B cell (primary cell): Measurements from ENCODE around the gene FGA. TPM values are rescaled to one million over a fixed set of nuclear protein-coding genes. Genes with fewer than 3 reads are reported as not detected.

Source experiments
- ATAC-seq: fragments of 200-7000 bp; cut with Tn5 transposase; one replicate; pipeline ENCODE4 v1.10.0; 2021; ENCODE audit warnings: low read depth, mild to moderate bottlenecking, moderate number of reproducible peaks, moderate library complexity
- CTCF ChIA-PET: fragments of 350-600 bp; sonication (Branson Sonifier 250); formaldehyde crosslinking; loops from one replicate; lab custom pipeline; 2021; ENCODE audit warnings: antibody characterized with exemption, inconsistent platforms; lab: Charles Lee
- POLR2A ChIA-PET: fragments of 350-600 bp; sonication (Branson Sonifier 250); formaldehyde crosslinking; loops from one replicate; lab custom pipeline; 2021; ENCODE audit warnings: antibody characterized with exemption; lab: Charles Lee
- DNase-seq: peaks from one replicate; pipeline ENCODE4 v3.0.0; 2013
- H2AFZ ChIP-seq: 2 replicates; pipeline ENCODE4 v1.6.1; 2012; ENCODE audit warnings: mild to moderate bottlenecking, low read depth, low read length; ENCODE audit not compliant: insufficient read depth, poor library complexity, severe bottlenecking
- H3K27ac ChIP-seq, 2 donors: 1 replicate in 1 of 2; 2 replicates in 1 of 2; pipeline ENCODE4 v1.5.1; 2012 to 2013; ENCODE audit warnings: low read length in 2 of 2, mild to moderate bottlenecking in 2 of 2, moderate library complexity in 1 of 2
- H3K27me3 ChIP-seq, 4 experiments: fragments of 200-600 bp in 1 of 4; sonication (generic) in 1 of 4; replicated peaks in 1 of 4; 1 replicate in 2 of 4; 2 replicates in 2 of 4; pipeline versions ENCODE4 v1.6.1 to v1.7.0; 2013 to 2016; ENCODE audit warnings: low read length in 3 of 4, mild to moderate bottlenecking in 2 of 4, mixed read lengths in 1 of 4, moderate library complexity in 1 of 4; ENCODE audit not compliant: insufficient read depth in 4 of 4, control insufficient read depth in 3 of 4; ENCODE audit errors: control extremely low read depth in 1 of 4
- H3K36me3 ChIP-seq, 2 experiments: replicated peaks in 1 of 2; 1 replicate in 1 of 2; 2 replicates in 1 of 2; pipeline versions ENCODE4 v1.6.1 to v1.7.1; 2013; ENCODE audit warnings: low read length in 1 of 2; ENCODE audit not compliant: insufficient read depth in 2 of 2, control insufficient read depth in 1 of 2; ENCODE audit errors: control extremely low read depth in 1 of 2, extremely low read depth in 1 of 2
- H3K4me1 ChIP-seq, 2 donors: fragments of 200-600 bp in 1 of 2; sonication (generic) in 1 of 2; 1 replicate in 1 of 2; 2 replicates in 1 of 2; pipeline versions ENCODE4 v1.5.1 to v1.6.1; 2013 to 2017; ENCODE audit warnings: low read length in 2 of 2; ENCODE audit not compliant: control insufficient read depth in 2 of 2, insufficient read depth in 2 of 2
- H3K4me2 ChIP-seq: replicated peaks from 2 replicates; pipeline ENCODE3; 2012; ENCODE audit warnings: mild to moderate bottlenecking, low read depth, low read length; ENCODE audit not compliant: poor library complexity, severe bottlenecking
- H3K4me3 ChIP-seq, 5 experiments: fragments of 200-600 bp in 1 of 5; sonication (generic) in 1 of 5; 1 replicate in 3 of 5; 2 replicates in 2 of 5; pipeline versions ENCODE4 v1.5.1 to v1.7.0; 2011 to 2016; ENCODE audit warnings: low read length in 4 of 5, mild to moderate bottlenecking in 4 of 5, low read depth in 2 of 5, control low read depth in 1 of 5, moderate library complexity in 1 of 5; ENCODE audit not compliant: insufficient read depth in 1 of 5; ENCODE audit errors: control extremely low read depth in 1 of 5, extremely low read depth in 1 of 5
- H3K79me2 ChIP-seq: fragments of 200-600 bp; sonication (generic); one replicate; pipeline ENCODE4 v1.6.0; 2016; ENCODE audit warnings: low read length; ENCODE audit not compliant: control insufficient read depth, insufficient read depth
- H3K9ac ChIP-seq: fragments of 200-600 bp; sonication (generic); 2 replicates; pipeline ENCODE4 v1.6.1; 2017; ENCODE audit warnings: mild to moderate bottlenecking, low read length, moderate library complexity
- H3K9me3 ChIP-seq, 3 donors: one replicate each; pipeline versions ENCODE4 v1.6.1 to v1.7.1; 2013; ENCODE audit warnings: low read length in 2 of 3; ENCODE audit not compliant: control insufficient read depth in 2 of 3, insufficient read depth in 1 of 3; ENCODE audit errors: control extremely low read depth in 1 of 3
- H4K20me1 ChIP-seq: 2 replicates; pipeline ENCODE4 v1.6.0; 2012; ENCODE audit warnings: mild to moderate bottlenecking, low read length; ENCODE audit not compliant: insufficient read depth, control insufficient read depth, poor library complexity, severe bottlenecking
- H3K27ac Mint-ChIP-seq: one replicate; pipeline ENCODE4 v1.8.0; 2021; ENCODE audit warnings: mixed read lengths
- H3K27me3 Mint-ChIP-seq: one replicate; pipeline ENCODE4 v1.8.0; 2021; ENCODE audit warnings: mixed read lengths
- H3K4me1 Mint-ChIP-seq: one replicate; pipeline ENCODE4 v1.8.0; 2021; ENCODE audit warnings: mixed read lengths
- H3K4me3 Mint-ChIP-seq: one replicate; pipeline ENCODE4 v1.8.0; 2021; ENCODE audit warnings: mixed read lengths
- H3K9me3 Mint-ChIP-seq: one replicate; pipeline ENCODE4 v1.8.0; 2022; ENCODE audit warnings: mixed read lengths; ENCODE audit not compliant: insufficient read depth
- EZH2 ChIP-seq: IDR thresholded peaks from 2 replicates; pipeline ENCODE4 v1.6.1; 2012; ENCODE audit warnings: borderline replicate concordance, low read depth, mild to moderate bottlenecking, moderate library complexity, low read length; ENCODE audit not compliant: insufficient read depth, poor library complexity, severe bottlenecking
- WGBS: methylation state at CpG from one replicate; pipeline ENCODE4 v1.1.5; 2013; ENCODE audit warnings: missing lambda C conversion rate; ENCODE audit not compliant: insufficient coverage; 5-methylcytosine and 5-hydroxymethylcytosine counted together
- intact Hi-C: fragments of 100-400 bp; cut with micrococcal nuclease; formaldehyde crosslinking; loops from one replicate; pipeline ENCODE4 v1.10.0; 2022
- polyA plus RNA-seq: library from polyadenylated mRNA; depleted of rRNA; stranded (reverse); fragments of >200 nt; gene quantifications from 2 replicates; pipeline ENCODE4 v1.2.3, GENCODE V29; 2012
- total RNA-seq, 2 donors: library from RNA; stranded (reverse); fragments of 120-200 nt in 1 of 2; gene quantifications; 1 replicate in 1 of 2; 2 replicates in 1 of 2; pipeline versions ENCODE4 v1.2.3 to v1.2.4, GENCODE V29; 2013 to 2022
- TF ChIP-seq, protein P1 (sequence below): fragments of 200-600 bp; IDR thresholded peaks from one replicate; pipeline ENCODE4 v1.8.0; 2022; ENCODE audit warnings: antibody characterized with exemption, mild to moderate bottlenecking

FGA gene
- total and polyA plus RNA-seq, 2 donors (not counting 1 experiment from before 2014, with no cell fraction given), result not detected

DNA sequence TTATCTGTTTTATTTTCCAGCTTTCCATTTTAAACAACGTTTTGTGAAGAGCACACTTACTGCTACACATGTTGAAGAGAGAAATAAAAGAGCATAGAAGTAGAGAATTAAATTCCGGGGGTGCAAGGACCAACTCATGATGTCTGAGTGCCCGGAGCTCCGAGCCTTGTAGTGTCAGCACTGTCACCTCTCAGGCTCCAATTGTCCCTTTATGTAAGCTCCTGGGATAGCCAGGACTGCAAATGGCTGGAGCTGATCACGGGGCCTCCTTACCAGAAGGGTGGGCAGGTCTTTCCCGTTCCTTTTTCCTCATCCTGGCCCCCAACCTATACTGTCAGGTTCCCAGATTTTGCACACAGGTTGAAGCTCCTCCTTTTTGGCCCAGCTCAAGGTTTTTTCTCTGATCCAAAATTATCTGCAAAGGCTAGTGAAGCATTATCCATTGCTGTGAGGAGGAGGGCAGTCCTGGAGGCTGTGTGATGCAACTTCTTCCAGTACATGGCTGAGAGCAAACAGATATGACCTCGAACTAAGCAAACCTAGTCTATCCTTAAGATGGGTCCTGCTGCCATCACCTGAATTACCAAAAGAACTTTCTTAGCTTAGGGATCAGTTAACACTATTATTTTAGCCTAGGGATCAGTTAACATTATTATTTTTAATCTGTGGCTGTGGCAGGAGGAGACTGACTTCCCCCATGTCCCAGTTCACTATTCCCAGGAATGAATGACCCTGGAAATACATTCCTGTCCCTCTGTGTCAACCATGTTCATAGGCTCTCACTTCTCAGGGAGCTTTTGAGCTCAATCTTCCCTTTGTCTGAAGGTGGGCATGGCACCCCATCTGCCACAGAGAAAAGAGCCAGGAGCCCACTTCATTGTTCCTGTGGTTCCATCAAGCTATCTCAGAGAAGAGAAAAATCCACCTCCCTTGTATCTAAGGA lies 22.2 kb upstream of the FGA start, which contains the start of gene FGG:
Gene FGG, minus strand, starts transcription at position 185 of the 943 bp plus-strand sequence. Its CDS starts 47 bp downstream, at position 138.
- no peak within 1 kb of the TSS for H3K9ac ChIP-seq
- no peak within 1 kb of the TSS for H3K27ac ChIP-seq
- H3K4me3 Mint-ChIP-seq, result no peak within 1 kb of the TSS
- H2AFZ ChIP-seq, result no peak within 1 kb of the TSS
- CTCF ChIA-PET, result interaction anchor here (1.8 kb wide), 1 partner anchor 9 kb away, joined by 5 read pairs; no protein-coding TSS in a partner anchor
- TF ChIP-seq, protein P1, sequence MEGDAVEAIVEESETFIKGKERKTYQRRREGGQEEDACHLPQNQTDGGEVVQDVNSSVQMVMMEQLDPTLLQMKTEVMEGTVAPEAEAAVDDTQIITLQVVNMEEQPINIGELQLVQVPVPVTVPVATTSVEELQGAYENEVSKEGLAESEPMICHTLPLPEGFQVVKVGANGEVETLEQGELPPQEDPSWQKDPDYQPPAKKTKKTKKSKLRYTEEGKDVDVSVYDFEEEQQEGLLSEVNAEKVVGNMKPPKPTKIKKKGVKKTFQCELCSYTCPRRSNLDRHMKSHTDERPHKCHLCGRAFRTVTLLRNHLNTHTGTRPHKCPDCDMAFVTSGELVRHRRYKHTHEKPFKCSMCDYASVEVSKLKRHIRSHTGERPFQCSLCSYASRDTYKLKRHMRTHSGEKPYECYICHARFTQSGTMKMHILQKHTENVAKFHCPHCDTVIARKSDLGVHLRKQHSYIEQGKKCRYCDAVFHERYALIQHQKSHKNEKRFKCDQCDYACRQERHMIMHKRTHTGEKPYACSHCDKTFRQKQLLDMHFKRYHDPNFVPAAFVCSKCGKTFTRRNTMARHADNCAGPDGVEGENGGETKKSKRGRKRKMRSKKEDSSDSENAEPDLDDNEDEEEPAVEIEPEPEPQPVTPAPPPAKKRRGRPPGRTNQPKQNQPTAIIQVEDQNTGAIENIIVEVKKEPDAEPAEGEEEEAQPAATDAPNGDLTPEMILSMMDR, result no peak
- no peak for TF ChIP-seq EZH2
- H3K4me2 ChIP-seq, result no peak within 1 kb of the TSS
- no peaks in the 10 kb centered on the region for H3K36me3 ChIP-seq
- POLR2A ChIA-PET, result no interaction called here
- H4K20me1 ChIP-seq, result no peaks in the 10 kb centered on the region
- H3K9me3 ChIP-seq, result peaks cover 0 to 3% (median 1%) of the 10 kb centered on the region in 3 donors
- peaks cover 26% of the 10 kb centered on the region for H3K27me3 Mint-ChIP-seq
- no peak for DNase-seq
- H3K27me3 ChIP-seq, result peaks cover 0 to 5% (median 1%) of the 10 kb centered on the region in 4 experiments
- H3K4me3 ChIP-seq, result no peak within 1 kb of the TSS
- ATAC-seq, result no peak
- H3K4me1 Mint-ChIP-seq, result peaks cover 12% of the 10 kb centered on the region
- no peaks in the 10 kb centered on the region for H3K9me3 Mint-ChIP-seq
- WGBS, result 90% methylated on average over 5 of the region's 7 CpGs
- peaks cover 11 to 13% of the 10 kb centered on the region in 2 donors for H3K4me1 ChIP-seq
- intact Hi-C loops, result no loop called here
- no peaks in the 10 kb centered on the region for H3K79me2 ChIP-seq
- no peak within 1 kb of the TSS for H3K27ac Mint-ChIP-seq

DNA sequence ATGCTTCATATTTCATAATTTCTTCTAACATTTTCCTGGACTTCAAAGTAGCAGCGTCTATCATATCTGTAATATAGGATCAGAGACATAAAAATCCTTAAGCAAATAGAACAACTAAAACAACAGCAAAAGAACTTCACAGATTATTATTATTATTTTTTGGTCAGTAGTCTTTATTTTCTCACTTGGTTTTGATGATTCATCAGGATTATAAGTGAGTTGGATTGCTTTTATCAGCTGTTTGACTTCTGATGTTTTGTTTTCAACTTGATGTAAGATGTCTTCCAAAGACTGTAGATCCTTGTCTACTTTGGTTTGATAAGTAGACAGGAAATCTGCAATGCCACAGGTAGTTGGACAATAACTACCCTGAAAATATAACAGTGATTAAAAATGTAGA lies 21.3 kb upstream of the FGA start:
- Histone ChIP-seq H3K27me3 (peaks cover 0 to 5% (median 1%) of the 10 kb centered on the region in 4 experiments), H3K9me3 (peaks cover 0 to 3% (median 1%) of the 10 kb centered on the region in 3 donors), H4K20me1 (no peaks in the 10 kb centered on the region), H3K4me2 (no peak overlapping the region), H3K79me2 (no peaks in the 10 kb centered on the region), H2AFZ (no peak overlapping the region), H3K4me1 (peaks cover 7 to 9% of the 10 kb centered on the region in 2 donors), H3K36me3 (no peaks in the 10 kb centered on the region), H3K27ac (no peak overlapping the region), H3K4me3 (no peak overlapping the region), H3K9ac (no peak overlapping the region)
- intact Hi-C loops, result no loop called here
- CTCF ChIA-PET, result interaction anchor here (1.8 kb wide), 1 partner anchor 10 kb away, joined by 5 read pairs; no protein-coding TSS in a partner anchor
- Mint-ChIP-seq H3K9me3 (no peaks in the 10 kb centered on the region), H3K27ac (no peak overlapping the region), H3K27me3 (peaks cover 26% of the 10 kb centered on the region), H3K4me1 (peaks cover 8% of the 10 kb centered on the region), H3K4me3 (no peak overlapping the region)
- ATAC-seq (no peak), DNase-seq (no peak)
- POLR2A ChIA-PET, result no interaction called here
- no CpG with 5 or more reads among the region's 1 CpG for WGBS
- no peak for TF ChIP-seq EZH2
- TF ChIP-seq, protein P1, result no peak
